Fibroblast of lung (primary cell): ENCODE data around the gene MYO3B. TPM values are rescaled to one million over a fixed set of nuclear protein-coding genes. Genes with fewer than 3 reads are reported as not detected.

ENCODE experiments used
- DNase-seq, 2 donors: peaks; one replicate each; pipeline versions ENCODE4 v3.0.0 to v3.0.0-alpha.2; 2010; ENCODE audit warnings: low read depth in 2 of 2
- H2AFZ ChIP-seq: 2 replicates; pipeline ENCODE4 v1.5.1; 2012; ENCODE audit warnings: low read length, control low read depth, inconsistent platforms
- H3K27ac ChIP-seq: 2 replicates; pipeline ENCODE4 v1.5.1; 2011; ENCODE audit warnings: low read length, control low read depth; ENCODE audit not compliant: insufficient read depth
- H3K27me3 ChIP-seq: 2 replicates; pipeline ENCODE4 v1.5.1; 2011; ENCODE audit warnings: mild to moderate bottlenecking, low read length; ENCODE audit not compliant: control insufficient read depth, insufficient read depth
- H3K36me3 ChIP-seq: 2 replicates; pipeline ENCODE4 v1.5.1; 2011; ENCODE audit warnings: low read length; ENCODE audit not compliant: control insufficient read depth, insufficient read depth
- H3K4me1 ChIP-seq: 2 replicates; pipeline ENCODE4 v1.5.1; 2011; ENCODE audit warnings: low read length; ENCODE audit not compliant: control insufficient read depth, insufficient read depth; ENCODE audit errors: extremely low read depth
- H3K4me2 ChIP-seq: 2 replicates; pipeline ENCODE4 v1.5.1; 2011; ENCODE audit warnings: low read length, control low read depth; ENCODE audit not compliant: insufficient read depth; ENCODE audit errors: extremely low read depth
- H3K4me3 ChIP-seq, 4 experiments: fragments of 200-600 bp in 1 of 4; sonication (generic) in 1 of 4; replicated peaks in 1 of 4; 2 replicates each; pipeline ENCODE4 v1.5.1; 2011 to 2016; ENCODE audit warnings: low read length in 4 of 4, low read depth in 3 of 4, mild to moderate bottlenecking in 3 of 4, control low read depth in 2 of 4, inconsistent platforms in 1 of 4, mixed read lengths in 1 of 4; ENCODE audit not compliant: insufficient read depth in 1 of 4; ENCODE audit errors: control extremely low read depth in 1 of 4
- H3K79me2 ChIP-seq: 2 replicates; pipeline ENCODE4 v1.5.1; 2012; ENCODE audit warnings: mild to moderate bottlenecking, low read length, inconsistent platforms; ENCODE audit not compliant: control insufficient read depth, insufficient read depth
- H3K9ac ChIP-seq: 2 replicates; pipeline ENCODE4 v1.5.1; 2011; ENCODE audit warnings: mild to moderate bottlenecking, low read length, control low read depth; ENCODE audit not compliant: insufficient read depth
- H3K9me3 ChIP-seq: 2 replicates; pipeline ENCODE4 v1.5.1; 2012; ENCODE audit warnings: low read depth, low read length; ENCODE audit not compliant: control insufficient read depth, insufficient read depth
- H4K20me1 ChIP-seq: 2 replicates; pipeline ENCODE4 v1.5.1; 2011; ENCODE audit warnings: low read length; ENCODE audit not compliant: control insufficient read depth, insufficient read depth; ENCODE audit errors: extremely low read depth
- CTCF ChIP-seq, 2 donors: IDR thresholded peaks in 1 of 2; conservative IDR thresholded peaks in 1 of 2; 1 replicate in 1 of 2; 2 replicates in 1 of 2; pipeline ENCODE4 v1.5.1; 2011 to 2012; ENCODE audit warnings: low read length in 2 of 2, control low read depth in 1 of 2, inconsistent platforms in 1 of 2, low read depth in 1 of 2, mild to moderate bottlenecking in 1 of 2
- EZH2 ChIP-seq: IDR thresholded peaks from 2 replicates; pipeline ENCODE4 v1.5.1; 2012; ENCODE audit warnings: low read length, control low read depth, mild to moderate bottlenecking; ENCODE audit errors: missing control alignments
- polyA plus RNA-seq, 2 donors: library from polyadenylated mRNA; depleted of rRNA in 1 of 2; stranded (reverse) in 1 of 2; unstranded in 1 of 2; fragments of >200 nt; gene quantifications; 2 replicates each; pipeline ENCODE4 v1.2.1, GENCODE V29; 2011 to 2012; ENCODE audit warnings: missing spikeins in 1 of 2
- total RNA-seq: library from RNA; depleted of rRNA; stranded (reverse); fragments of >200 nt; gene quantifications from 2 replicates; pipeline ENCODE4 v1.2.1, GENCODE V29; 2014

The MYO3B gene
- total and polyA plus RNA-seq, 2 donors (not counting 1 experiment from before 2014, with no cell fraction given), result 0.06 to 0.50 TPM

- Histone ChIP-seq H3K27me3 (no peaks in the 10 kb centered on the region), H3K4me3 (no peak overlapping the region), H3K4me1 (no peaks in the 10 kb centered on the region), H3K9ac (no peak overlapping the region), H4K20me1 (no peaks in the 10 kb centered on the region), H2AFZ (no peak overlapping the region), H3K4me2 (no peak overlapping the region), H3K36me3 (no peaks in the 10 kb centered on the region), H3K27ac (no peak overlapping the region), H3K79me2 (no peaks in the 10 kb centered on the region), H3K9me3 (no peaks in the 10 kb centered on the region)
- TF ChIP-seq EZH2 (no peak), CTCF (conservative IDR thresholded peaks at IDR 0.05 in 1 of 2, IDR thresholded peaks at IDR 0.05 in 1 of 2; ENCODE audit: low read depth in 1 of 2, low read length in 2 of 2) (no peak)
- no peak for DNase-seq
Observed at GRCh38 chr2:170264865-170265264, 86.9 kb downstream of the MYO3B start.

- H3K4me2 ChIP-seq, result no peak overlapping the region
- H3K4me1 ChIP-seq, result no peaks in the 10 kb centered on the region
- no peak for DNase-seq
- no peaks in the 10 kb centered on the region for H3K79me2 ChIP-seq
- no peak overlapping the region for H3K27ac ChIP-seq
- no peak for TF ChIP-seq CTCF (conservative IDR thresholded peaks at IDR 0.05 in 1 of 2, IDR thresholded peaks at IDR 0.05 in 1 of 2; ENCODE audit: low read depth in 1 of 2, low read length in 2 of 2)
- no peak for TF ChIP-seq EZH2
- no peak overlapping the region for H3K4me3 ChIP-seq
- no peak overlapping the region for H3K9ac ChIP-seq
- H4K20me1 ChIP-seq, result no peaks in the 10 kb centered on the region
- H2AFZ ChIP-seq, result no peak overlapping the region
- H3K9me3 ChIP-seq, result no peaks in the 10 kb centered on the region
- H3K27me3 ChIP-seq, result no peaks in the 10 kb centered on the region
- H3K36me3 ChIP-seq, result no peaks in the 10 kb centered on the region
Observed at GRCh38 chr2:170265321-170265720, 87.4 kb downstream of the MYO3B start.

- Histone ChIP-seq H3K4me1 (no peaks in the 10 kb centered on the region), H3K9me3 (no peaks in the 10 kb centered on the region), H3K27me3 (no peaks in the 10 kb centered on the region), H2AFZ (no peak overlapping the region), H3K9ac (no peak overlapping the region), H4K20me1 (no peaks in the 10 kb centered on the region), H3K27ac (no peak overlapping the region), H3K79me2 (no peaks in the 10 kb centered on the region), H3K36me3 (no peaks in the 10 kb centered on the region), H3K4me3 (no peak overlapping the region), H3K4me2 (no peak overlapping the region)
- no peak for TF ChIP-seq CTCF (conservative IDR thresholded peaks at IDR 0.05 in 1 of 2, IDR thresholded peaks at IDR 0.05 in 1 of 2; ENCODE audit: low read depth in 1 of 2, low read length in 2 of 2)
- no peak for TF ChIP-seq EZH2
- DNase-seq, result no peak
Observed at GRCh38 chr2:170266358-170266757, 88.4 kb downstream of the MYO3B start.
